Activated CD8-positive, alpha-beta memory T cell treated with anti-CD3 and anti-CD28 coated beads for 4 hours (primary cell): ENCODE results near the gene LOXL3.
"Not testable (repeated sequence)": the region's sequence is repeated elsewhere in the genome, so short reads cannot be mapped to it uniquely, and the experiment has no call there.

ENCODE experiments used
- DNase-seq, 2 donors: peaks; one replicate each; pipeline ENCODE4 v3.0.0-alpha.2; 2020; ENCODE audit warnings: low read depth in 2 of 2

LOXL3 gene

DNA sequence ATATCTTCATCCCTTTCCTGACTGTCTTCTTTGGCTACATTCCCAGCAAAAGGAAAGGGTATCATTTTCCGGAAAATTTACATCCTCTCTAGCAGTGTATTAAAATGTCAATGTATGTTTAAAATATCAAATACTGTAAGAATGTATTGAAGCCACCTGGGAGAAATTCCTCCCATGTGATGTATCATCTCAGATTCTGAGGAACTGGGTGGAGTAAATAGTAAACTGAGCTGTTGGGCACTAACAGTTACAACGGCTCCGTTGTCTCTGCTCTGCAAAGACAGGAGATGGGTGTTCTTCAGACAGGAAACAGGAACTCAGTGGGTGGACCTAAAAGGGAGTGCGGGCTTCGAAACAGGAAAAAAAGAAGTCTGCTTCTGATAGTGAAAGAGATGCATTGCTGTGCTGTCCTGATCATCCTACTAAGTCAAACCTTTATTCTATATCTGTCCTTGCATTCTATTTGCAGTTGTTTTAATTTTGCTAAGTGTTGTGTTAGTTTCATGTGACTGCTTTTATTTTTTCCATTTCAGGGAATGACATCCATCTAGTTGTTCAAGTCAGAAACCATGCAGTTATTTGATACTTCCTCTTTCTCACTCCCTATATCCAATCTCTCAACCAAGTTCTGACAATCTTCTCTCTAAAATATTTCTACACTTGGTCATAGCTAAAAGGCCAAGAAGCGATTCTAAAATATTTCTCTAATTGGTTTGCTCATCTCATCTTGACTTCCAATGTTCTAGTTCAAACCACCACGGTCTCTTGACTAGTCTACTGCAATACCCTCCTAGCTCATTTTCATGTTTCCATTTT is 20.2 kb upstream of the LOXL3 start:
- DNase-seq = no peak

- no peak for DNase-seq
Measured at GRCh38 chr2:74572178-74572925, 18.6 kb upstream of the LOXL3 start.

GRCh38 chr2:74571058-74571457 is 17.3 kb upstream of the LOXL3 start:
- DNase-seq = no peak

DNA sequence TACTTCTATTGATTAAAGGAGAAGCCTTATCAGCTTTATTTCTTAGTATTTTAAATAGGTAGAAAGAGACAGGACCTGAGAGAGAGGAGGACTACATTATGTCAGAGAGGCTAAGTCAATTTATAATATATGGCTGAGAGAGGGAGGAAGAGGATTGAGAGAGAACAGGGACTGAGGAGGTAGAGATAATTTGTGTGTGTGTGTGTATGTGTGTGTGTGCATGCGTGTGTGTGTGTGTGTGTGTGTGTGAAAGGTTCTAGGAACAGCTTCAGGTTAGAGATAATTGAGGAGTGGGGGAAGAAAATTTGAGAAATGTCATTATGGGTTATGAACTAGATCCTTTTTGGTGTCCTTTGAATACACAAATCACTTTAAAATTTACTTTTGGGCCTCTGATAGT is 15.9 kb upstream of the LOXL3 start:
- no peak for DNase-seq

- no peak for DNase-seq
Measured at GRCh38 chr2:74567881-74568280, 14.1 kb upstream of the LOXL3 start.

GRCh38 chr2:74566754-74567085 is 13.0 kb upstream of the LOXL3 start:
- DNase-seq = no peak

DNA sequence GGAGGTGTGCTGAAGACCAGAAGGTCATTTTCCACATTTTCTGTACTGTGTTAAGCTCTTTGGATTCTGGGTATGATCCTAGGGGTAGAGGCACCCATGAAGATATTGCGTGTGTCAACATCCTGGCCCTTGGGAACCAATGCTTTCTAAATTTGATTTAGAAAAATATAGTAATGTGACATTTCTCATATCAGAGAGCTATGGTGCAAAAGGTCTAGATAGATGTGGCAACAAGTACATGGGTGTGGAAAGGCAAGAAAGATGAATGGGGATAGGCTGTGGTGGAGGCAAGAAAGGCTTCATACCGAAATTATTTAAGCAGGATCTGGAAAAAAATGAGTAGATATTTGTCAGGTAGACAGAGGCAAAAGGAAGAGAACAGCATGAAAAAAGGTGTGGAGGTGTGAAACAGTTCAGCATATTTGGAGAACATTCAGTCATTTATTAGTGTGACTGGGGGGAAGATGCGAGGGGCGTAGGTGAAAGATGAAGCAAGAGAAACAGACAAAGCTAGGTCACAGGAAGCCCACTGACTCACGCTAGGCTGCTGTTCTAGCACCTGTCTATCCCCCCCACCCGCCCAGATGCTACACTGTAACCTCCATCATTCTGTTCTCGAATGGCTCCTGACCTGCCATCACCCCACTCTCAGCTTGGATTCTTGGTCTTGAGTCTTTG is 12.5 kb upstream of the LOXL3 start:
- DNase-seq = no peak

DNA sequence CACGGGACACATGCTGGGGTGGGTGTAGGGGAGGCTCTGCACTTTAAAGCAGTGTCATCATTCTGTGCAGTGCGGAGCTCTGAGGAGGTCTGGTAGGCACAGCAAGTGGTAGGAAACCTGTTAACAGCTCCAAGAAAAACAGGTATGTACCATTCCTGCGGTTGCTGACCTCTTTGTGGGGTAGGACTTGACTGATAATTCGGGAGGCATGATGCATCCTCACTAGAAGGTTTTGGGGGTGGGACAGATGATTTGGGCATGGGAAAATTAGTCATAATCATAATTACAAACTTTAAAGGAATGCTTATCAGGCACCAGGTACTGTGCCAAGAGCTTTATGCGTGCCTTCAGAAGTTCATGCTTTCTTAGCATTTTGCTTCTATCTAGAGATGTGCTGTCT is 10.5 kb upstream of the LOXL3 start:
- no peak for DNase-seq

DNA sequence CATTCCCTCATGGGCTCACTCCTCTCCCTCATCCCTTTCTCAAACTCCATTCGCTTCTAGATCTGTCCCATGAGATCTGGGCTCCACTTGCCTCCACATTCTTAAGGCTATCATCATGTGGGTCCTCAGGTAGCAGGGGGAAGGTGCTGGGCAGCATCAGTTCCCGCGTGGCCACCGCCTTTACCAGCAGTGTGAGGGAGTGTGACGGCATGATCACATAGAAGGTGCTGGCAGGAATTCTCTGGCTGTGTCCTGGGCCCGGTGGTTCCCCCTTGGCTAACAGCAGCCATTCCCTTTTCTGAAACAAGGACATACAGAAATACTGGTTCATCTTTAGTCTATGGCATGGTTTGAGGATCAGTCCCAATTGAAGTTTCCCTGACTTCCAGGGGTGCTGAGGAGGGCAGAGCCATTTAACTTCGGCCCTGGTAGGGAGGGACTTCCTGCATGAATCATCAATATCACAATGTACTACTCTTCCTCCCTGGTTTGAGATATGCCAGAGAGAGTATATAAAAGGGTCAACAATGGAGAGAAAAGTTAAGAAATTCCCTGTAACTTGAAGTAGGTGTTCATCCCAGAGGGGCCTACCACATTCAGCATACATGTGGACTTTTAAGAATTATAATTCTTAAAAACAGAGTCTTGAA is 8.5 kb upstream of the LOXL3 start:
- no peak for DNase-seq

DNA sequence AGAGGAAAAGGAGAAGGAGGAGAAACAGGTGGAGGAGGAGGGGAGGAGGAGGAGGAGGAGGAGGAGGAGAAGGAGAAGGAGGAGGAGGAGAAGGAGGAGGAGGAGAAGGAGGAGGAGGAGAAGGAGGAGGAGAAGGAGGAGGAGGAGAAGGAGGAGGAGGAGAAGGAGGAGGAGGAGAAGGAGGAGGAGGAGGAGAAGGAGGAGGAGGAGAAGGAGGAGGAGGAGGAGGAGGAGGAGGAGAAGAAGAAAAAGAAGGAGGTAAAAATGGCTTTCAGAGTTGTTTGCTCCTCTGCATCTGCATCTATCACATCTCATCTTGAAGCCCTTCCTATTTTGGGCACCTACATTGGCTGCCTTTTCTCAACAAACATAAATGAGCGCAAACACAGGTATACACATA is 7.3 kb upstream of the LOXL3 start:
- not testable (repeated sequence) for DNase-seq

DNA sequence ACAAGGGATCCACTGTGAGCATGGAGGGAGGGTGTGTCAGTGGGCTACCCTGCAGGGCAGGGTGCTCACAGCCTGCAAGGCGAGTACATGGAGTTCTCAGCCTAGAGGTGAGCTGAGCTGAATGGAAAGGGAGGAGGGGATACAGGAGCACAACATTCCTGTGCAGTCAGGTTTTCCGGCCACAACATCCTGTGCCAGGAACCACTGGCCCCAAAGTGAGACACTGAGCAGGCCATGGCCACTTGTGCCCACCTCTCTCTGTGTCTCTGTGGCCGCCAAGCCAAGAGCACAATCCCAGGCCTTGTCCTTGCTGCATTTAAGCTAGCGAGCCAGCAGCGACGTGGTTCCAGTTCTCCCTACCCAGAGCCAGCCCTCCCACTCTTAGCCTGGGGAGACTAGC is 6.8 kb upstream of the LOXL3 start:
- DNase-seq = no peak

GRCh38 chr2:74559912-74560311 is 6.2 kb upstream of the LOXL3 start:
- no peak for DNase-seq

DNA sequence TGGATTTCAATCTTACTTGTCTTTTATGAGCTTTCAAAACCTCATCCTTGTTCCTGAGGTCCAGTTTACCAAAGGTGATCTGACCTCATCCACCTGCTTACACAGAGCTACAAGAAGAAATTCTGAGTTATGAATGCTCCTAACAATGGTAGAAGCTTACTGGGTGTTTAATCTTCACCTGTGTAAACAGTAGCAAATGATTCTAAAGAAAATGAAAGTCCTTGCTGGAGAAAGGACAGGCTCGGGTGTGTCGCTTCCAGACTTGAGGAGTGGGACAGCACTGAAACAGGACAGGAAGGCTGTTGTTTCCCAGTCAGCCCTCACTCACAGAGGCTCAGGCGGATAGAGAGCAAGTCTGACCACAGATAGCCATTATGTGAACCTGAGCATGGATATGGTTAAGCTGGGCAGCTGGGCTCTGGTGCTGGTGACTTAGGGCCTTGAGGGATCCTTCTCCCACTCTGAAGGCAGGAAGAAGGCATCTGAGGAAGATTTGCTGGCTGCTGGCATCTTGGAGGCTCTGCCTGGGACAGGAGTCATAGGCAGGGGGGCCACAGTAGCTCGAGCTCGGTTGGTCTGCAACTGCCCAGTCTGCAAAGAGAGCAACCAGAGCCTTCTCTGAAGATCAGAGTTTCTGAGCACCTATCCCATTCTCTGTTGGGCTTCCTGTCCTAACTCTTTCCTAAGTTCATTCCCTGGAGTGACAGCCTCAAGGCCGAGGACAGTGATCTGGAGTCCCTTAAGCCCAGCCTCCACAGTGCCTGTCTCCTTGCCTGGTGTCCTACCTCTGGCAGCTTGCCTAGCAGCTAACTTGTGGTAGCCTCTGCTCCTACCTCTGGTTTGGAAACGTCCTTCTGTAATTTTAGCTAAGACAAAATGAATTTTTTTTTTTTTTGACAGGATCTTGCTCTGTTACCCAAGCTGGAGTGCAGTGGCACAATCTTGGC is 4.8 kb upstream of the LOXL3 start:
- DNase-seq = no peak

DNA sequence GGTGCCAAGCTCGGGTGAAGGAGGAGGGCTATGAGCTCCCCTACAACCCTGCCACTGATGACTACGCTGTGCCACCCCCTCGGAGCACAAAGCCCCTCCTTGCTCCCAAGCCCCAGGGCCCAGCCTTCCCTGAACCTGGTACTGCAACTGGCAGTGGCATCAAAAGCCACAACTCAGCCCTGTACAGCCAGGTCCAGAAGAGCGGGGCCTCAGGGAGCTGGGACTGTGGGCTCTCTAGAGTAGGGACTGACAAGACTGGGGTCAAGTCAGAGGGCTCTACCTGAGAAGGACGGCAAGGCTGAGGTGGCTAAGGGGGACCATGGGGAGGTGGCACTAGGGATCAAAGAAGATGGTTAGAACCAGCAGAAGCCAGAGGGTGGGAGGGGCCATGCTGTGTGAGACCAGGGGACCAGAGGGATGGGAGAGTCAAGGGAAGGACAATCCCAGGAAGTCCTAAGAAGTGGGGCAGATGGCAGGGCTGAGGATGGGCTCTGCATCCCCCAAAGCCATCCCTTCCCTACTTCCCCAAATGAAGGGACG is 3.2 kb upstream of the LOXL3 start:
- DNase-seq = no peak

- no peak for DNase-seq
Measured at GRCh38 chr2:74556159-74556558, 2.4 kb upstream of the LOXL3 start.

- DNase-seq = no peak
Measured at GRCh38 chr2:74555610-74556103, 1.9 kb upstream of the LOXL3 start.

- DNase-seq = peak in 1 of 2 donors; percentile 12
Measured at GRCh38 chr2:74554820-74555531, 1.2 kb upstream of the LOXL3 start.

DNA sequence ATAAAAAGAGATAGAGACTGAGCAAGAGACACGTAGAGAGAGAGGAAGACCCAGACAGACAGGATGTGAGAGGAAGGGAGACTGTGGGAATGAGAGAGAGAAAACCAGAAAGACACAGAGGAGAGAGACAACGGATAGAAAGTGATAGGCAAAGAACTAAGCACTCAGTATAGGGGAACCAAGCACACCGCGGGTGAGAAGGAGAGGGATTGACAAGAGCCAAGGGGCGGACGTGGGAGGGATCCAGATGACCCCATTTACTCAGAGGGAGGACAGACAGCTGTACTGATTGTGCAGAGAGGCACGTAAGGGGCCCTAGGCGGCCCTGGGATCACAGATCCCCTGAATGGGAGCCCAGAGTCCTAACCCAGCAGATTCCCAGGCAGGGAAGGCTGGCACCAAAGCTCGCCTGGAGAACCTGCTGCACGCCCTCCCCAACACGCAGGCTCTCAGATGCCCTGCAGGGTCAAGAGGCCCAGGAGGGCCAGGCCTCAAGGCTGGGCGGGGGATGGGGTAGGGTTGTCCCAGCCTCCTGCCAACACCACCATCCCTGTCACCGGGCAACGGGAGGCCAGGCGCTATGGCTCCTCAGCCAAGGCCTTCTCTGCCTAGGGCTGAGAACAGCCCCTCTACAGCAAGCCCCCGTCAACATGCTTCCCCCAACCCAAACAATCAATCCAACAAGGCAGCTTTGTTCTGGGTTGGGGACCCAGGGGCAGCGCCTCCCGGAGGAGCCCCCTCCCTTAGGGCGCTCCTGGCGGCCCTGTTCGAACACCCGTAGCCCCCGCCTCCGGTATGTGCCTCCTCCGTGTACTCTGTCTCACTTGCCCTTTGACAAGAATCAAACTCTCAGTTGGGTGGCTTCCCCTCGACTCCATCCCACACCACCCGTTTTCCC is 579 bp downstream of the LOXL3 start:
- DNase-seq = no peak
